Measurements from ENCODE around the gene TERC.

TERC gene

DNA sequence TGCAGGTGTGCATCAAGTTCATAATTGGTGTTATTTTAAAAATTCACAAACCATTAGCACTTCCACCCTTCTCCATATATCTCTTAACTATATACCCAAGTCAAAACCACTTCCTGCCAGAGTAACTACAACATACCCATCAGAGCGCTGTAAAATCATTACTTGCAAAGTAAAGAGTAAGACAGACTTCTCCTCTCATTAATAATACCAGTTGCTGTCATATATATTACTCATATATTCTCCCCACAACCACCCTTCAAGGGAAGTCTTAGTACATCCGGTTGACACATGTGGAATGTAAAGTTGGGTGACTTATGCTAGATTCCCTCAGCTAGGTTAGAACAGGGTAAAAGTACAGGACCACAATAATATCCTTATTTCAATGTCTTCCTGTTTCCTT is 5.6 kb downstream of the TERC start:
- TF ChIP-seq, protein P1, sequence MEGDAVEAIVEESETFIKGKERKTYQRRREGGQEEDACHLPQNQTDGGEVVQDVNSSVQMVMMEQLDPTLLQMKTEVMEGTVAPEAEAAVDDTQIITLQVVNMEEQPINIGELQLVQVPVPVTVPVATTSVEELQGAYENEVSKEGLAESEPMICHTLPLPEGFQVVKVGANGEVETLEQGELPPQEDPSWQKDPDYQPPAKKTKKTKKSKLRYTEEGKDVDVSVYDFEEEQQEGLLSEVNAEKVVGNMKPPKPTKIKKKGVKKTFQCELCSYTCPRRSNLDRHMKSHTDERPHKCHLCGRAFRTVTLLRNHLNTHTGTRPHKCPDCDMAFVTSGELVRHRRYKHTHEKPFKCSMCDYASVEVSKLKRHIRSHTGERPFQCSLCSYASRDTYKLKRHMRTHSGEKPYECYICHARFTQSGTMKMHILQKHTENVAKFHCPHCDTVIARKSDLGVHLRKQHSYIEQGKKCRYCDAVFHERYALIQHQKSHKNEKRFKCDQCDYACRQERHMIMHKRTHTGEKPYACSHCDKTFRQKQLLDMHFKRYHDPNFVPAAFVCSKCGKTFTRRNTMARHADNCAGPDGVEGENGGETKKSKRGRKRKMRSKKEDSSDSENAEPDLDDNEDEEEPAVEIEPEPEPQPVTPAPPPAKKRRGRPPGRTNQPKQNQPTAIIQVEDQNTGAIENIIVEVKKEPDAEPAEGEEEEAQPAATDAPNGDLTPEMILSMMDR (IDR thresholded peaks at IDR 0.05; ENCODE audit: insufficient read depth, low read length, missing control alignments): no peak
- POLR2A ChIA-PET: no interaction called here
- no peak for DNase-seq (ENCODE audit: low read depth, low spot score)
- no peak overlapping the region for H3K4me3 ChIP-seq (ENCODE audit: low read depth, low read length)
- CTCF ChIA-PET: interaction anchor here (1.5 kb wide), 1 partner anchor 10 kb away, joined by 3 read pairs; the partner anchor contains the start of gene ACTRT3

DNA sequence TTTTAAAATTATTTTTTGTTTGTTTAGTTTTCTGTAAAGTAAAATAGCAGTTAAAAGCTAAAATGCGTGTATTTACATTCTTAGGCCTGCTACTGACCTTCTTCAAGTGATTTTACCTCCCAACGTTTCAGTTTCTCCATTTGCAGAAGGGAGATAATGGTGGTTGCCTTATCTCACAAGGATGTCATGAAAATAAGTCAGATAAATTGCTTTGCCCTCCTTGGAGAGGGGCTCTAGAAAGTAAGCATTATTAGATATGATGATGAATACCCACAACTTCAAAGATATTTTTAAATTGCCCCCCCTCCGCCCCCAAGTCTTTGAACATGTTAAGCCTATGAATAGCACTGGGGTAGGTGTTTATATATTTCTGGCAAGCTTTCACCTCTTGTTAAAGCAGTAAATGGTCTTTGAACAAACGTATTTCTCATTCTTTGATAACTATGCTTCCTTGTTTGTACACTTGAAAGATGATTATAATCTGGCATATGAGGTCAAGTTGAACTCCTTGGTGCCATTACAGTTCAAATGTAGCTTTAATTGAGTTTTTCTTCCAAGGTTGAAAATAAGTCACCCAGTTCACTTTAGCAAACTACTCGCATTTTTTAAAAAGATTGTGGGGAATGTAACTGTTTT is 6.4 kb downstream of the TERC start:
- POLR2A ChIA-PET: no interaction called here
- CTCF ChIA-PET: no interaction called here
- TF ChIP-seq, protein P1 (IDR thresholded peaks at IDR 0.05; ENCODE audit: insufficient read depth, low read length, missing control alignments): no peak
- no peak overlapping the region for H3K4me3 ChIP-seq (ENCODE audit: low read depth, low read length)
- DNase-seq (ENCODE audit: low read depth, low spot score): no peak

DNA sequence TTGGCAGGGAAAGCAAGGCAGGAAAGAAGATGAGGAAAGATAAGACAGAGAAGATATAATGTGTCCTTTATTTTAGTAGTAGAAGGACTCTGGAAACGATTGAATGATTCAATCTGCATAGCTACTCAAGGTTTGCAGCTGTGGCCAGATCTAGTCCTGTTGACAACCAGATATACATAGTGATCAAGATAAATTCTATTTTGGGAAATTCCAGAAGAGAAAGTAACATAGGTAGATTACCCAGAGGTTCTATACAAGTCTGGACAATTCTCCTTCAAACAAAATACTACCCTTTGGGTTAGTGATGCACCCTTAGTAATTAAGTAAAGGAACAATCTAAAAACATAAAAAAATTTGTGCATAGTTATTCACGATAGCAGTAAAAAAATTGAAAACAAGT is 9.4 kb downstream of the TERC start:
- CTCF ChIA-PET: interaction anchor here (0.8 to 1.1 kb wide), 2 partner anchors 9 to 10 kb away, joined by 3 read pairs; no protein-coding TSS in a partner anchor
- no peak for DNase-seq (ENCODE audit: low read depth, low spot score)
- POLR2A ChIA-PET: no interaction called here
- TF ChIP-seq, protein P1 (IDR thresholded peaks at IDR 0.05; ENCODE audit: insufficient read depth, low read length, missing control alignments): no peak
- no peak overlapping the region for H3K4me3 ChIP-seq (ENCODE audit: low read depth, low read length)

DNA sequence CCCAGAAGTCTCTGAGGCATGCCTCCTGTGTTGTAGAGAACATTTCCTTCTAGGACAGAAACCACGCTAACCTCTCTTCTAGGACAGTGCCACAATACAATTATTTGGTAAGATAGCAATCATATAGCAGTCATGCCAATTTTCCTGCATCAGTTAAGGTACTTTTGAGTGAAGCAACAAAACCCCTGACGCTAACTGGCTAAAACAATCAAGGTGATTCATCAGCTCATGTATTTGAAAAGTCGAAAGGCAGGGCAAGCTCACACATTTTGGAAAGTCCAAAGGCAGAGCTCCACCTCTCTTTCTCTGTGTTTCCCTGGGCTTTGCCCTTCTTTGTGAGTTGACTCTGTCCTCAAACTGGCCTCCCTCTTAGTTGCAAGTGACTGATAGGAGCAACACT is 10.1 kb downstream of the TERC start:
- CTCF ChIA-PET: interaction anchor here (1.1 kb wide), 1 partner anchor 10 kb away, joined by 3 read pairs; no protein-coding TSS in a partner anchor

DNA sequence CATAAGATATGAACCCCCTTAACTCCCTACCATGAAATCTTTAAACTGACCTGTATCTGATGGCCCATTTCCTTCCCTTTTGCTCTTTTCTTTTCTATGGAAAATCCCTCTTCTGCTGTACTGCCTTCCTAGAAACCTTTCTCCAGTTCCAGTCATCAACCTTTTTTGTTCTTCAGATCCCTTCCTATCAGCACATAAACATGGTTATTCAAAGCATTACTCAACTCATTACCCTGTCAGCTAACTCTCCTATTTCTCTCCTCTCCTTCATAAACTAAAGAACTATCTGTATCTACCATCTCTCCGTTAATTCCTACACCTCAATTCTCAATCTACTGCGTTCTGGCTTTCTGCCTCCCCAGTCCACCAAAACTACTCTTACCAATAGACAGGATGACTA is 13.0 kb downstream of the TERC start:
- H3K4me3 ChIP-seq (ENCODE audit: low read depth, low read length): no peak overlapping the region
- ChIA-PET POLR2A (no interaction called here), CTCF (interaction anchor here (1.0 kb wide), 1 partner anchor 11 kb away, joined by 3 read pairs; no protein-coding TSS in a partner anchor)
- DNase-seq (ENCODE audit: low read depth, low spot score): no peak
- TF ChIP-seq, protein P1 (IDR thresholded peaks at IDR 0.05; ENCODE audit: insufficient read depth, low read length, missing control alignments): no peak

More for the DNA sequence above, 10.1 kb downstream of the TERC start:
- DNase-seq (ENCODE audit: low read depth, low spot score): no peak
- TF ChIP-seq, protein P1 (IDR thresholded peaks at IDR 0.05; ENCODE audit: insufficient read depth, low read length, missing control alignments): no peak
- POLR2A ChIA-PET: no interaction called here
- H3K4me3 ChIP-seq (ENCODE audit: low read depth, low read length): no peak overlapping the region

DNA sequence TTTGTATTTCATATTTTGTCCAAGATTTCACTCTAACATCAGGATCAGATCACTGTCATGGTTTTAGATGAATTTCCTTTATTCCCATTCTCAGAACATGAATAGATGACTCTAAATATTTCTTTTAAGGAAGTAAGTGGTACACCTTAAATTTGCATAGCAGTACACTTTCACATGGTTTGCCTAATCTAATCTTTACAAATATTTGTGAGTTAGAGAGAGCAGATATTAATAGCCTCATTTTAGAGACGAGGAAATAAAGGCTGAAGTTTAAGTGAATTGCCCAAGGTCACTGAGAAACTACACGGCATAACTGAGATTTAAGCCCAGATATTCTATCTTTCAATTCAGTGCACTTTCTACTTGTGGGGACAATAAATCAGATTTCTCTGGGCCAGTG is 14.2 kb downstream of the TERC start:
- no peak for DNase-seq (ENCODE audit: low read depth, low spot score)
- no peak overlapping the region for H3K4me3 ChIP-seq (ENCODE audit: low read depth, low read length)
- POLR2A ChIA-PET: no interaction called here
- TF ChIP-seq, protein P1 (IDR thresholded peaks at IDR 0.05; ENCODE audit: insufficient read depth, low read length, missing control alignments): no peak
- CTCF ChIA-PET: no interaction called here
